RWPE2 (cell line): Measurements from ENCODE around the gene SHANK3.

Experiments used
- ATAC-seq: fragments of 200-7000 bp; cut with Tn5 transposase; 3 replicates; pipeline ENCODE4 v1.9.1; 2021; ENCODE audit warnings: low read depth
- DNase-seq: peaks from one replicate; pipeline ENCODE4 v3.0.0-alpha.2; 2020; ENCODE audit warnings: low spot score
- H3K27ac ChIP-seq: fragments of 450-650 bp; 2 replicates; pipeline ENCODE4 v1.5.1; 2017; ENCODE audit warnings: mild to moderate bottlenecking; ENCODE audit not compliant: poor library complexity, severe bottlenecking
- H3K27me3 ChIP-seq: fragments of 250-450 bp; sonication (Bioruptor Pico); 2 replicates; pipeline ENCODE4 v1.5.1; 2021; ENCODE audit warnings: mild to moderate bottlenecking, moderate library complexity; ENCODE audit not compliant: insufficient read depth, poor library complexity, severe bottlenecking
- H3K36me3 ChIP-seq: fragments of 250-450 bp; sonication (Bioruptor Pico); 2 replicates; pipeline ENCODE4 v1.5.1; 2020; ENCODE audit warnings: low read depth, mild to moderate bottlenecking, moderate library complexity
- H3K4me1 ChIP-seq: fragments of 250-450 bp; sonication (Bioruptor Pico); 2 replicates; pipeline ENCODE4 v1.5.1; 2021; ENCODE audit warnings: mild to moderate bottlenecking, moderate library complexity; ENCODE audit not compliant: insufficient read depth, poor library complexity, severe bottlenecking
- H3K4me3 ChIP-seq: fragments of 250-450 bp; sonication (Bioruptor Pico); 2 replicates; pipeline ENCODE4 v1.5.1; 2021; ENCODE audit warnings: mild to moderate bottlenecking, moderate library complexity; ENCODE audit not compliant: severe bottlenecking
- H3K9me3 ChIP-seq: fragments of 250-450 bp; sonication (Bioruptor Pico); 2 replicates; pipeline ENCODE4 v1.5.1; 2021; ENCODE audit warnings: mild to moderate bottlenecking, moderate library complexity; ENCODE audit not compliant: severe bottlenecking
- CTCF ChIP-seq: fragments of 450-650 bp; IDR thresholded peaks from one replicate; pipeline ENCODE4 v1.5.1; 2017; ENCODE audit warnings: mild to moderate bottlenecking, moderate library complexity; ENCODE audit not compliant: poor library complexity, severe bottlenecking

Gene SHANK3

DNA sequence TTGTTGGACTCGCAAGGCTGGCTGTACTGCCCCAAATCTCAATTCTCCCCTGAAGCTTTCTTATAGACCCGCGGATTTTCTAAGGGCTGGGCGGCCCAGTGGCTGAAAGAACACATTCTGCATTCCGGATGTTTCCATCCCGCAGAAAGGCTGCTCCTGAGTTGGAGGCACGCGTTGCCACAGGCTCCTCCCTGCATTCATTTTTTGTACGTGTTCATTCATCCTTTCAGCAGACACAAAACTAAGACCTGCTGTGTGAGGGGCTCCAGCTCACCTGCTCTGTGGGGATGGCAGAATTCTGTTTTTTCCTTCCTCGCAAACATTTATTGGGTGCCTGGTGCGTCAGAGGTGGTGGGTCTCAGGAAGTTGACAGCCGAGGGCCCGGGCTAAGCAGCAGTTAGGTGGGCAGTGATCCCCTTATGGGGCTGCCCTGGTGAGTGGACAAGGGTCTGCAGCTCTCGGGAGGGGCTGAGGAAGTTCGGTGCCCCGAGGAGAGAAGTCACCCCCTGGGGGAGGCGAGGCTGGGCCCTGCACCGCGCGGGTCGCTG, 23.7 kb downstream of the SHANK3 start:
- no peaks in the 10 kb centered on the region for H3K9me3 ChIP-seq
- DNase-seq (peak; percentile 15), ATAC-seq (0 out of 3 replicates have a peak, but pooled peaks have one; percentile 11)
- no peaks in the 10 kb centered on the region for H3K4me1 ChIP-seq
- H3K36me3 ChIP-seq = no peaks in the 10 kb centered on the region
- no peak overlapping the region for H3K4me3 ChIP-seq
- TF ChIP-seq CTCF = no peak
- H3K27me3 ChIP-seq = no peaks in the 10 kb centered on the region
- no peak overlapping the region for H3K27ac ChIP-seq

GRCh38 chr22:50696799-50697561, 24.4 kb downstream of the SHANK3 start:
- peak; percentile 46 for DNase-seq
- peak; percentile 67 for ATAC-seq
- Histone ChIP-seq H3K27ac (no peak overlapping the region), H3K36me3 (no peaks in the 10 kb centered on the region), H3K27me3 (no peaks in the 10 kb centered on the region), H3K4me3 (peak overlapping the region; percentile 26), H3K9me3 (no peaks in the 10 kb centered on the region), H3K4me1 (no peaks in the 10 kb centered on the region)
- TF ChIP-seq CTCF = peak; percentile 63

DNA sequence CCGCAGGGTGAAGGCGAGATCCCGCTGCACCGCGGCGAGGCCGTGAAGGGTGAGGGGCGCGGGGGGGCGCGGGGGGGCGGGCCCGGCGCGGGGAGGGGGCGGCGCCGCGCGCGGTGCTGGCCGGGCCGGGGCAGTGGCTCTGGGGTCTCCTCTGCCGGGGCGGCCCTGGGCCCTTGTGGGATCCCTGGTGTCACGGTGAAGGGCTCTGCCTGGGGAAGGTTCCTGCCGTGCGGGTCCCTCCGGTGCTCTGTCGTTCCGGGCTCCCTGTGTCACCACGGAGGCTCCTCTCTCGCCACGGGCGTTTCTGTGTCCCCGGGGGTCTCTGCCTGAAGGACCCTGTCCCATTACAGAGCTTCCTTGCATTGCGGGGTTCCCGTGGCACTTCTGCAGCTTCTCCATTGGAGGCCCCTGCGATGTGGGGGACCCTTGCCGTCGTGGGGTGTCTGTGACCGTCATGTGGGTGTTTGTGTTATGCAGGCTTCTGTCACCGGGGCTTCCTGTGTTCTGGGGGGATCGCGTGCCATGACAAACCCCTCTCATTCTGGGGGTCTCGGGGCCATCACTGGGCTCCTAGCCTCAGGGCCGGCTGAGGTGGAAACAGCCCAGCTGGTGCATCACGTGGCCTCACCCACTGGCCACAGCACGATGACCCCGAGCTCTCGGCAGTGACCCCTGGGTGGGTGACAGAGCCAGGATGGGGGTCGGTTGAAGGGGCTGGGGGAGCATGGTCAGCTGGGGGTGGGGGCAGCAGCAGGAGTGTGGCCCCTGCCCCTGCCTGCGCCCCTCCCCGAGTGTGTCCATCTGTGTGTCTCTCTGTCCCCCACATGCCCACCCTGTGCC, 25.3 kb downstream of the SHANK3 start:
- Histone ChIP-seq H3K27ac (no peak overlapping the region), H3K36me3 (no peaks in the 10 kb centered on the region), H3K9me3 (no peaks in the 10 kb centered on the region), H3K4me3 (peak overlapping the region; percentile 35), H3K4me1 (no peaks in the 10 kb centered on the region), H3K27me3 (no peaks in the 10 kb centered on the region)
- ATAC-seq (no peak), DNase-seq (peak; percentile 39)
- TF ChIP-seq CTCF = no peak

- no peaks in the 10 kb centered on the region for H3K27me3 ChIP-seq
- H3K4me3 ChIP-seq = no peak overlapping the region
- no peak for ATAC-seq
- H3K27ac ChIP-seq = no peak overlapping the region
- no peak for TF ChIP-seq CTCF
- DNase-seq = peak; percentile 48
- no peaks in the 10 kb centered on the region for H3K4me1 ChIP-seq
- H3K9me3 ChIP-seq = no peaks in the 10 kb centered on the region
- no peaks in the 10 kb centered on the region for H3K36me3 ChIP-seq
Observed at GRCh38 chr22:50698546-50698945, 25.9 kb downstream of the SHANK3 start.
